ENCODE measurements around the gene DPT.

DPT gene

DNA sequence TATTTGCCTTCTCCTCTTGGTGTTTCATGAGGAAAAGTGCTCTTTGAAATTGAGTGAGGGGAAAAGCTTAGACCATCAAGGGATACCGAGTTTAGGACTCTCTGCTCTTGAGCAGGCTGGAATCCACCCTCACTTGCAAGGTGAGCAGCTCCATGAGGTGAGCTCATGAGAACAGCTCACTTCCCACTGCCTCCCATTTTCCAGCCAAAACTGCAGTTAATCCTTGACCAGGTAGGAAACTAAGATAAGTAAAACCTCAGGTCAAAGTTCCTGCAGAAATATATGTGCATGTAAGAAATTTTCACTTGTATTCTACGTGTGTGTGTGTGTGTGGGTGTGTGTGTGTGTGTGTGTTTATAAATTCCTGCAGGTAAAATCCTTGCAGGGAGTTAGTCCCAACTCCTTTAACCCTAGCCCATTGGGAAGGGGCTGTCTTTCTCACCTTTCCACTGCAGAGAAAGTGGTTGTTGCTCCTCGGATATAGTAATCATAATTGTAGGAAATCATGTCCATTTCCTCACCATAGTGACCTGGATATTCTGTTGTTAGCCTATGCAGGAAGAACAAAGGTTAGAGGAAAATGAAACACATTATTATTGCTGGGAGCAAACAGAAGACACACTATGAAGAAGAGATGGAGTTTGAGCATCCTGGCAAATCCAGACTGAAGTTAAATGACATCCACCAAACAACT is 28.3 kb downstream of the DPT start:
- no peak for DNase-seq (ENCODE audit: low read depth in 2 of 2)

DNA sequence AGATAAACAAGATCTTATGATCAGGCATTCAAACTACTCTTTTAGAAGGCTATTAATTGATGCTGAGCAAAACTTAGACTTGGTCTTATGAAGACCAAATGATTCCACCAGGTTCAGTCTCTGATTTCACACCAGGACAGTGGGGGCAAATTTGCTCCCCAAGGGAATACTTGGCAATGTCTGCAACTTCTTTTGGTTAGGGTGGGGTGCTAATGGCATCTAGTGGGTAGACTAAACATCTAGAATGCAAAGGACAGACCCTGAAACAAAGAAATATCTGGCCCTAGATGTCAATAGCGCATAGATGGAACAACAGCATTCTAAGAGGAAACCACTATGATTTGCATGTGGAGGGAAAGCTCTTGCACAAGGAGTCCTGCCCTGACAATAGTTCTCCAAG is 30.6 kb downstream of the DPT start:
- DNase-seq (ENCODE audit: low read depth in 2 of 2) = no peak

DNA sequence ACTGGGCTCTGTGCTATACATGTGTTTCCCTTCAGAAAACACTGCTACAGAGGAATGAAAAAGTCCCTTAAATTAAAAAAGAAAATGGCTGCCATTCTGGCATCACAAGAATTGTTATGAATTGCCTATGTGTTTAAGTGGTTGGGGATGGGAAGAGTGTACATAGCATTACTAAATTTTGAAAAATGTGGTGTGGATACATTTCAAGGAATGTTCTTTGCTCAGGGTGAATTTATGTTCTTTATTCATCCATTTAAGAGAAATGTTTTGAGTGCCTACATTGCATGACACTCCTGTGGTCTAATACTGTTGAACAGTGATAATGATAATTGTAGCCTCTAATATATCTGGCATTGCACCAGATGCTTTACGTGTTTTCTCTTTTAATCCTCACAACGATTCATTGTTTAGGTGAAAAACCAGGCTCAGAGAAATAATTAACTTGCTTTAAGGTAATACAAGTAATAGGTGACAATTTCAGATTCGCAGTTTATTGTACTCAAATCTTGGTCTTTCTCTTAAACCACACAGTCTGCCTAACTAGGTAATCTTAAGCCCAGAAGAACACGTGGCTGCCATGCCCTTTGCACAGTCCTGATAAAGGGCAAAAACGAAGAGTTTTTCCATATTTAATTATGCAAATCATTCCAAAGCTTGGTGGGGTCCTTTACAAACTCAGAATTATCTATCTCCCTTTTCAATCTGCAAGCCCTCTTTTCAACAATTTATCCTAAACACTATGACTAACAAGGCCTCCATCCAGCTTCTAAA is 31.5 kb downstream of the DPT start:
- no peak for DNase-seq (ENCODE audit: low read depth in 2 of 2)

DNA sequence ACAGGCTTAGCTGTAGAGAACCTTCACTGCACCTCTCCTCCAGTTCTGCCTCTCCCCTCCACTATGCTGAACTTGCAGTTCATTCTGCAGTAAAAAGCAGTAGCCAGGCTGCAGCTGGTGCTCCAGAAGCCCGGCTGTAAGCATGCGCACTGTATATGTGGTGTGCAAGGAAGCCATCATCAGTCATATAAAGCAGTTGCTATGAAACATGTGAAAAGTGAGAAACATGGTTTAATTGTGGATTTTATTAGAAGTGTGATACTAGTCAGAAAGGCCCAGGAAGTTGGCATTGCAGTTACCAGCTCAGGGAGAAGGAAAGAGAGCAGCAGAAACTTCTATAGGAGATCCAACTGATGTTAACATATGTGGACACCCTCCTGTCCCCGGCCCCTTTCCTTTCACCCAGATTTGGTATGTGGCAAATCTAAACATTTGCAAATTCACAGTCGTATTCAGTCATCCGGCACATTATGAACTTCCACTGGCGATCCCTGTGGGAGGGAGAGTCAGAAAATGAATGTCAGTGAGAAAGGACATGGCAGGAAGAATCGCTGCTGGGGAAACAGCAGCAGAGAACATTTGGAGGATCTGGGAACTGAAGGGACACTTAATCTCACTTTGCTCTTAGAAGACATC is 32.8 kb downstream of the DPT start:
- DNase-seq (ENCODE audit: low read depth in 2 of 2) = no peak

DNA sequence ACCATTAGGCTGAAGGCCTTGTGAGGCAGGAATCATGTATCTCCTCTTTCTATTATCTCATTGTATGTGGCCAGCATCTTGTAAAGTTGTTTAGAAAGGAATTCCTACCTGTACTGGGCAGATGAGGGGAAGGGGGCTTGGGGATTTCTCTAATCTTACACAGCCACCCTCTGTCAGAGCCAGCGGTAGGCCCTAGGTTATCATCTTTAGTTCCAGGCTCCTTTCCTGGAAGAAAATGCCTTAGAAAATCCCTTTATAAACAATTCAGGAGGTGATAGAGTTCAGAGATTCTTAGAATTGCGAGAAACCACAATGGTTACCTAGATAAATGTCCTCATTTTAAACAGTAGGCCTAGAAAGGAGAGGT is 35.2 kb downstream of the DPT start:
- no peak for DNase-seq (ENCODE audit: low read depth in 2 of 2)

DNA sequence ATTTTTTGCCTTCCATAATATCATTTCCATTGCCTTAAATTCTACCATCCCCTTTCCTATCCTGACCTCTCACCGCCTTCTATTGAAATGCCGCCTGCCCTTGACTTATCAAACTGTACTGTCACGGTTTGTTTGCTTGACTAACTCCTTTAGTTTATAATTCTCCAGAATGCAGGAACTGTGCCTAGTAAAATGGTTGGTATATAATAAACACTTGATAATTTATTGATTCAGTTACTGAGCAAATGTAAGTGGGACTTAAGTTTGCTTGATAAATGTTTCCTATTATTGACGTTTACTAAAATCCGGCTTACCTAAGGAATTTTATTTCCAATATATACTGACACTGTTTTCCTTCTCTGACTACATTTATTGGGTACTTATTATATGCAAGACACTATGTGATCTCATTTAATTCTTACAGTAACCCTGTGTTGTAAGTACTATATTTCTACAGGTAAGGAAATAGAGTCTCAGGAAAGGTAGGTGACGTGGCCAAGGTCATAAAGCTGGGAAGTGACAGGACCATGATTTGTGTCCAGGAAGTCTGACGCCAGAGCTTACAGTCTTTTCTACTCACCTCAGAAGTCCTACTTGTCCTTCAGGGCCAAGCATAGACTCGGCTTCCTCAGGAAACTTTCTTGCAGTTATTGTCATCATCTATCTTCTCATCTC is 35.7 kb downstream of the DPT start:
- DNase-seq (ENCODE audit: low read depth in 2 of 2) = no peak

DNA sequence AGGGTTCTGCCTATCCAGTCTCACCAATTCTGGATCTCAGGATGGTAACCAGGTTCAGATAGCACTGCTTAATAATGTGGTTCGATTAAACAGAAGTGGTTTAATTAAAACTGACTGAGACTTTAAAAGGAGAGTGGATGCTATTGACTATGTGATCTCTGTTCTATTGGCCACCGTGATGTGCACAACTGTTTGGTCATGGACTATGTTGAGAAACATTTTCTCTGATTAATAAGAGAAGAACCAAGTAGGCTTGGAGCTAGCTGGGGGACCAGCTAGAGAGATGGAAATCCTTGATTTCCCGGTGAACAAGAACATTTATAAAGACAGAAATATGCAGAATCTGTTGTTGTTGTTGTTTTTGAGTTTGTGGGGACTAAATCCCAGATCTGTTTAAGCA is 36.5 kb downstream of the DPT start:
- no peak for DNase-seq (ENCODE audit: low read depth in 2 of 2)

DNA sequence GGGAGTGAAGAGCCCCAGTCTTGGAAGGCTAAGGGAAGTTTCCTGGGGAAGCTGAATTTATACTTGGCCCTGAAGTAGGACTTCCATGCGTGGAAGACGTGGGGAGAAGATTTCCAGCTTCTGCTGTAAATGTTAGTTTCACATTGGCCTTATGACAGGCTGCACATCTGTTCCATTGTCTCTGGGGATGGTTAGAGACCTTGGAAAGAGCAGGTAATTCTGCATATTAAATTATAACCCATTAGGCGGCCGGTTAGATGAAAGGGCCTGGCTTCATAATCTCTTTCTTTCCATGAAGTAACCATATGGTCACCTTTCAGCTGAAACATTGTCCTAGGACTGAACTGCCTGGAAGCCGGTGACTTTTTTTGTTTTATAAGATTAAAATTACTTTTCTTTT is 37.5 kb downstream of the DPT start:
- no peak for DNase-seq (ENCODE audit: low read depth in 2 of 2)

DNA sequence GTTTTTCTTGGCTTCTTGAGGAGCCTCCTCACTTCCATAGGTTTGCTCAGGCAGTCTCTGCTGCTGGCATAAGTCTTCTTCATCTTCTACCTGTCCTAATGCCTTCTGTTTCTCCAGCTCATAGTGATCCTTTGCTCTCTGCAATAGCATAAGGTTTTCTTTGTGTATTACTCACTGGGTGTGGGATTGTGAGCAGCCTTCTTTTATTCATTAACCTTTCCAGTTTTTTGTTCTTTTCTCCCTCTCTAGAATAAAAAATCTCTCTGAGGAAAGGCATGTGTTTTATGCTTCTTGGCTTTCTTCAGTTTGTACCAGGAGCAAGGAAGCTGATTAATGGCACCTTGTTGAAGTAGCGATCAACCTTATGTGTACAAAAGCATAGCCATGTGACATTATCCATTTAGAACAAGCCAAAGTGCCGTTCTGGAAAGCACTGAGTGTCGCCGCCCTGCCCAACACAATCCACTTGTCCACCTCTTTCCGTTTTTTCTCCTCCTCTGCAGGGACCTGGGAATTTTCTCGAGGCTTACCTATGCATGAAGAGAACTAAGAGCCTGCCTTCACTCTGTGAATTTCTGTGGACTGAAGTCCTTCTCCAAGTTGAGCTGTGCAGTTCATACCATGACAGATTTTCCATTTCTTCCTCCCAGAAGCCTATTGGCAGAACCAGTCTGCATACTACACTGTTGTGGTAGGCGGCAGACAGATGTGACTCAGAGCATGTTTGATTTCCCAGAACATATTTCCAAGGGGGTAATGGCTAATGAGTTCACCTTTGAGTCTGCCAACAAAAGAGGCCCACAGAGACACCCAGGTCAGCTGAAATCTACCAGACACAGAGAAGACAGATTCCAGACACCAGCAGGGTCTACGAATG is 39.0 kb downstream of the DPT start:
- DNase-seq (ENCODE audit: low read depth in 2 of 2) = no peak

DNA sequence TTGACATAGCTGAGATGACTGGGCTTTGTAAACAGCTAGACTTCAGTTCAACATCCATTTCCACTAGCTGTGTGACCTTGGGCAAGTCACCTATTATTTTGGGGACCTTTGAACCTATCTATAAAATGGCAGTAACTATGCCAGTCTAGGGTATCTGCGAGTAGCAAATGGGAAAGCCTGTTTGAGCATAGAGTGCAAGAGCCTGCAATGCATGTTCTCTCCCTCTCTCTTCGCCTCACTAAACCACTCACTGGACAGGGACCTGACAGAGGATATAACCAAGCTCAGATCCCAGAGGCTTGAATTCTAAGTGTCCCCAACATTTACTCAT is 39.7 kb downstream of the DPT start:
- no peak for DNase-seq (ENCODE audit: low read depth in 2 of 2)

DNA sequence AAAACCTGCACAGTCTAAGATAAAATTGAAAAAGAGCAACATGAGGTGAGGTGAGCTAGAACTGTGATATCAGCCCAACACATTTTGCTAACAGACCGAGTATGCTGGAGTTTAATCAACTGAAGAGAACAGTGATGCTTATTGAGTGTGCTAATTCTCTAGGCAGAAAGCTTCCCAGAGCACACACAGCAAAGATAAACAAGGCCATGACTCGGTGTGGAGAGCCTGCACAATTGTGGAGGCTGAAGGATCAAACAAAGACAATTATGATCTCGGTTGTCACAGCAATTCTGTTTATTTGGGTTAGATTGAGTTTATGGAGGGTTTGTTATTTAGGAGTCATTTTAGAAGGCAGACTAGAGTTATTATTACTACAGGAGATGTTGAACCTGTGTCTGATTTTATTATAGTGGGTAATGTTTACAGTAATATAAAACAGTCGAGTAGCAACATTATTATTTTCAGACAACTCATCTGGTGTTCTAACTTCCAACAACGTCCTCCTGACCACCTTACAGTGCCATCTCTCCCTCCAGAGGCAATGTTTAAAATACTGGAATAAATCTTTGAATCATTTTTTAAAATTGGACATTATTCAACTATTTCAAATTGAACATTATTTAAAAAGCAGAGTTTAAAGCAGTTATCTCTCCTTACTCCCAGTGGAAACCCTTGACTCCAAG is 40.2 kb downstream of the DPT start:
- DNase-seq (ENCODE audit: low read depth in 2 of 2) = no peak

DNA sequence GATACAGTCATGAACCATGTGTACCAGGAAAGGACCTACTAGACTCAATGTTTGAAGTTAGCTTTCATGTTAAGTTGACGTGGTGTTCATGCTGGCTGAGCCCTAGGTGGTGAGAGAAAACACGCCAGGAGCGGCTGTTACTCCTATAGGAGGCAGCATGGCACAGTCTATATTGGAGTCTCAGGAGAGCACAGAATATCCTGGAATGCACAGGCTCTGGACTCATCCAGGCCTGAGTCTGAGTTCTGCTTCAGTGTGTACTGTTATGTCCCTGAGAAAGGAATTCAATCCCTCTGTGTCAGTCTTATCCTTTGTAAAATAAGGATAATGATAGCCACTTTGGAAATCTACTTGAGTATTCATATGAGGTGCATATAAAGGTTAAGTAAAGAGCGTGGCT is 41.2 kb downstream of the DPT start:
- DNase-seq (ENCODE audit: low read depth in 2 of 2) = no peak

DNA sequence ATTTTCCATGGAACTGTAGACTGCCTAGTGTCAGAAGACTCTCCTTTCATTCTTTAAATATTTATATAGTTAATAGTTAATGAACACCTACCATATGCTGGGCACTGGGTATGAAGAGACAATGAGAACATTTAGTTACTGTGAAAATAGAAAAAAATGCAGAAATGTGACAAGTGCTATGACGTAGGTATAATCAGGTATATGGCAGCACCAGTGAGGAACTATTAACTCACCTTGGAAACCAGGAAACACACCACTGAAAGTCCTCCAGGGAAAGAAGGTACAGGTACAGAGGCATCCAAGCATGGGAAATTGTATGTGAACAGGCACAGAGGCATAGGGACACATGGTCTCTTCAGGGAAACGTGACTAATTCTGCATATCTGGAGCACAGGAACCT is 42.3 kb downstream of the DPT start:
- DNase-seq (ENCODE audit: low read depth in 2 of 2) = no peak

DNA sequence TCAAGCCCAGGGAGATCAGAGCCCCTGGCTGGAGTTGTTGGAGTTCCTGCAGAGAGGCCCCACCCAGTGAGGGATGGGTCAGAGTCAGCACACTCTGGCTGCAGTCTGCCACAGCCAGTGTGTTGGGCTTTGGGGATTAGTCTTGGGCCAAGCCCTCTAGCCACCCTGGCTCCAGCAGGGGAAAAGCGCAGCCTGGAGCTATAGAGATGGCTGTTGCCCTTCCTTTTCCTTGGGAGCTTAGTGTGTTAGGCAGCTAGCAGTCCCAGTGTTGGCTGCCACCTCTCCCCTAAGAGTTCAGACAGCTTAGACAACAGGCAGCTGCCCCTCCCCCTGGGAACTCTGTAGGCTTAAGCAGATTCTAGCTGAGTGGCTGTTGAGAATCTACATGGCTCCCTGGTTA is 45.1 kb downstream of the DPT start:
- DNase-seq (ENCODE audit: low read depth in 2 of 2) = no peak

DNA sequence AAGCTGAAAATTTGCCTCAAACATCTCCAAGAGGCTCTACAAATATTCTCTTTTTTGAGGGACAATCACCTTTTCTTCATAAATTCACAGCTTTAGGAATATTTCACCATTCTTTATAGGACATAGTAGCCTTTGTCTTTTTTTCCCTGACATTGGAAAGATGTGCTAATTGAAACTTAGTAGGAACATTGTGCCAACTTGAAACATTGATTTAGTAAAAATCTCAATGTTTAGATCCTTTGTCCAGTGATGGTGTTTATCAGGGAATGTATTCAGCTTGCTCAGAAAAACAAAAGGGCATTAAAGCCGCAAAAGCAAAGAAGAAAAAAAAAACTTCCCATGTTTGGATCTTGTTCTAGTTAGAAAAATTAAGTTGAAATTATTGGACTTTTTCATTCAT is 52.1 kb downstream of the DPT start:
- DNase-seq (ENCODE audit: low read depth in 2 of 2) = no peak

DNA sequence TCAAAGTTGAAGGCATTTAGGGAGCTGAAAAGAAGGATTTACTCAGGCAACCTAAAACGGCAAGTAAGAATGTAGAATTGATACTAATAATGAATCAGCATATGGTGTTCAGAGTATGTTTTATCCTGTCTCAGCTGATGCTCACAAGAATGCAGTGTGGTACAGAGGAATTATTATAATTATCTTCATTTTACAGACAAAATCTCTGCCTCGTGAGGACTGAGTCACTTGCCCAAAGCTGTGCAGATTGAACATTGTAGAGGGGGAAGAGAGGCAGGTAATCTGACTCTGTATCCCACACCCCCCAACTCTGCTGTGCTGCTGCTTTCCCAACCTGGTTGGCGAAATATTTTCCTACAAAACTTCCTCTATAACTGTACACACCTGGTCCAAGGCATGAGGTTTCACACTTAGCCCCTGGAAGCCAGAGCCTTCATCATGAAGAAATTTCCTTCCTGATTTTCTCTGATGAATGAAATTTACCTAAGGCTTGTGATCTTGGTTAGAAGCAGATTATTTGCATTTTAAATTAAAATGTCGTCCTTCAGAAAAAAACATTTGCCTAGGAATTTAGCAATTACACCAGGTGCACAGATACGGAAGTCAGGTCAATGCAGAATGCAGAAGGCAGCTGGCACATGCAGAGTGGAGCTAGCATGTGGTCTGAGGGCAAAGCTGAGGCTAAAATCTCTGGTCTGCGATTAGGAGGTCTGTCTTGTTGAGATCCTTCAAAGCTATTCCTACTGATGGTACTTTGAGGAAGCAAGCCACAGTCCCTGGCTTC is 52.8 kb downstream of the DPT start:
- no peak for DNase-seq (ENCODE audit: low read depth in 2 of 2)

DNA sequence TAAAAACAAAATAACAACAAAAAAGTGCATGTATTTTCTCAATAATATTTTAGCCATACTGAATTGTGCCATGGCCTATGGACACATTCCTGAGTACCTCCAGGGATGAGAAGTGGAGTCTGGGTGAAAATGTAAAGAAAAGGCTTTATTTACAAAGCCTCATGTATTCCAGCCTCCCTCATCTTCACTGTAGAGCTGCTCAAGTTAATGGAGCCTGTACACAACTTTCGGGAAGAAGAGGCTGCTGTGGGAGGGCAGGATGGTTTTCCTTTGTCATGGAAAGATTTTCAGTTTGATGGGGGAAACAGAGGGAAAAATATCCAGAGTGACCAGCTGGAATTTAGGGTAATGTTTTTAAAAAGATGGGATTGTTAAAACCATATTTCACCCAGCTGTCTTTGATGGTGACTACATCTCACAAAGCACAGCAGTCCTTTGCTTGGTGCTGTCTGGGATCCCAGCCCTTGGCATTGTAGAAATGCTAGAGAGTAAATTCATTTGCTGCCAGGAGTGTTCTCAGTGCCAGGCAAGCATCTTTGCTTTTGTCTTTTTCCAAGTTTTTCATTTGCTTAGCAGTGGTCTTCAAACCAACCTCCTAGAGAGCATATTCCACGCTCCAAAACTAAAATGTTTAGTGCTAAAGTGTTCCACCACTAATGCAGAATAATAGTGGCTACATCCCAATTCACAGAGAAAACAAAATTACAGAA is 54.9 kb downstream of the DPT start:
- DNase-seq (ENCODE audit: low read depth in 2 of 2) = no peak

DNA sequence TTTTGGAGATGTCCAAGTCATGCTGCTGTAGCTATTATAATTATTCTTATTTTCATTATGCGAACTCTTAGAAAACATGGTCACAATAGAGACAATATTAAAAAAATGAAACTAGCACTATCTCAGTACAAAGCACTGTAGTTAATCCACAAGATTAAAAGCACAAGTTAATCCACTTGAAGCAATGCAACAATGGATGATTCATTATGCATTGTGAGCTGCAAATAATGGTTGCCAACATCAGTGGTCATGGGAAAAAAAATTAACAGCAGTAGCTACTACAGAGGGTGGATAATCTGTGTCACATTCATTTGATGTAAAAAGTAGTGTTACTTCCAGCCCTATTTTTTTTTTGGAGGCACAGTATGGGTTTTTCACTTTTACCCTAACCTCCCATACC is 56.7 kb downstream of the DPT start:
- no peak for DNase-seq (ENCODE audit: low read depth in 2 of 2)

DNA sequence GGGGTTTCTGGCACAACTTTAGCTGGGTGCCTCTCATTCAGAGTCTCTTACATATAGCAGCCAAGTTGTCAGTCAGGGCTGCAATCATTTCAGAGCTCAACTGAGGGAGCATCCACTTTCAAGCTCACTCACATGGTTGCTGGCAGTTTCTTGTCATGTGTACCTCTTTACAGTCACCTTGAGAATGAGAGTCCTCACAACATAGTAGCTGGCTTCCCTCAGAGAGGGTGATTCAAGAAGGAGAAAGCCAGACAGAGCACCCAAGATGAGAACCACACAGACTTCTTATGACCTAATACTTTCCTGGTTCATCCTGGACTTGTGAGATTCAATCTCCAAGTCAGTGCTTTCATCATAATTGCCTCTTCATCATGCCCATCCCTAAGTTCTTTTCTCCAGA is 57.2 kb downstream of the DPT start:
- no peak for DNase-seq (ENCODE audit: low read depth in 2 of 2)

DNA sequence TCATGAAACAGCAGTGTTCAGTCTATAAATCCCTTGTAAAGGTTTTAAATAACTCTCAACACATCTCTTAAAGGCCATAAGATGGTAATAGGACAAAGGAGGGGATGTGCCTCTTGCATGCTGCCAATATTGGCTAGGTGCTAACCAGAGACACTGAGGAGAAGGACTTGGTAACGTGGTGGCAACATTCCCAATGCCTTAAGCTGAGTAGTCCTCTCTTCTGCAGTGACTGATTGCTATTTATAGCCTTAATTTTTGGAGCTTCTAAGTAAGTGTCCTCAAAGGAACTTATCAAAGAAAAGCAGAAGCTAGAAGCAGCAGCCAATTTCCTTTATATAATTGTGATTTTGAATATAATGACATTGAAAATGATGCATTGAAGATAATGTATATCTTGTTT is 63.0 kb downstream of the DPT start:
- DNase-seq (ENCODE audit: low read depth in 2 of 2) = no peak

Measured in stimulated activated CD4-positive, alpha-beta T cell treated with anti-CD3 and anti-CD28 coated beads, Interleukin-1b, Interleukin-23, amount 100 ng/mL, for 4 hours (primary cell).